Measurements from ENCODE around the gene PFKP.

The PFKP gene

DNA sequence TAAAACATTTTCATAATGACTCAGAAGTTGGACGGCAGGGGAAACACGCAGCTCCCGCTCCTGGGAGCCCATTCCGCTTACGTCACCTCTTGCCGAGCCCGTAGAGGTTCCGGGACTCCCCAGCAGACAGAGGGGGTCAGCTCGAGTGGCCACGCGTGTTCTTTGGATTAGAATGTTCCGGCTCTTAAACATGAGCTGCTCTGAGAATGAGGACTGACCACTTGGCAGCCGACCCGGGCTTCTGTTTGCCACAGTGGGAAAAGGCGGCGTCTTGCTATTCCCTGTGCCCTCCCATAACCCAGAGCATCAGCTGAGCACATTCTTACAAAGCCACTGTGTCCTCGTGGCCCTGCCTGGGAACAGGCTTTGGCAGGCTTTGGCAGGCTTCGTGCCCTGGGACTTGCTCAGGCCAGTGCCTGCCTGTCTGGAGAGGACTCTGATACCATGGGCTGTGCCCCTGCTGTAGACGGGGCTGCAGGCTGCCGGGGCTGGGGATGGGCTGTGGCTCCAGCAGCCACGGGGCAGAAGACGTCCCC lies 40.1 kb downstream of the PFKP start:
- H3K4me3 ChIP-seq (replicated peaks; ENCODE audit: insufficient read depth, low read length), result no peak overlapping the region

DNA sequence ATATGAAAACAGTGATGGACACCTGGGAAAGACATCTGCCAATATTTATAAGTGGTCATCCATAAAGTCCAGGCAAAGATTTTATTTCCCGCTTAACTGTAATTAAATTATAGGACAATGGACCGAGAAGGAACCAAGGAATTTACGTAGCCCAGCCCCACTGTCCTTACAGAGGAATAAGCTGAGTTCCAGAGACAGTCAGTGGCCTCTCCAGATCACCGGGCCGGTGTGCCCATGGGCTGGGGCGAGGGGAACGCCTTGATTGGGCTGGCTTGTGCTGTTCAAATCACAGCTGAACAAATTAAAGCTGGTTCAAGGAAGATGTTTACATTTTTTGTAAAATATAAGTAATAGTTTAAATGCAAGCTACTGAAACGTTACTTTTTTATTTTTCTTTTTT lies 40.7 kb downstream of the PFKP start:
- no peak overlapping the region for H3K27ac ChIP-seq (replicated peaks)
- H3K27me3 ChIP-seq (ENCODE audit: insufficient read depth, poor library complexity, severe bottlenecking), result no peaks in the 10 kb centered on the region
- no peak overlapping the region for H3K4me3 ChIP-seq (replicated peaks; ENCODE audit: insufficient read depth, low read length)
- DNase-seq (ENCODE audit: low read depth in 1 of 2, low spot score in 1 of 2), result no peak
- TF ChIP-seq SPI1 (IDR thresholded peaks at IDR 0.05; ENCODE audit: borderline replicate concordance, low read depth) (no peak), POLR2AphosphoS5 (IDR thresholded peaks at IDR 0.05; ENCODE audit: low read depth) (no peak)
- TF ChIP-seq, protein P1, sequence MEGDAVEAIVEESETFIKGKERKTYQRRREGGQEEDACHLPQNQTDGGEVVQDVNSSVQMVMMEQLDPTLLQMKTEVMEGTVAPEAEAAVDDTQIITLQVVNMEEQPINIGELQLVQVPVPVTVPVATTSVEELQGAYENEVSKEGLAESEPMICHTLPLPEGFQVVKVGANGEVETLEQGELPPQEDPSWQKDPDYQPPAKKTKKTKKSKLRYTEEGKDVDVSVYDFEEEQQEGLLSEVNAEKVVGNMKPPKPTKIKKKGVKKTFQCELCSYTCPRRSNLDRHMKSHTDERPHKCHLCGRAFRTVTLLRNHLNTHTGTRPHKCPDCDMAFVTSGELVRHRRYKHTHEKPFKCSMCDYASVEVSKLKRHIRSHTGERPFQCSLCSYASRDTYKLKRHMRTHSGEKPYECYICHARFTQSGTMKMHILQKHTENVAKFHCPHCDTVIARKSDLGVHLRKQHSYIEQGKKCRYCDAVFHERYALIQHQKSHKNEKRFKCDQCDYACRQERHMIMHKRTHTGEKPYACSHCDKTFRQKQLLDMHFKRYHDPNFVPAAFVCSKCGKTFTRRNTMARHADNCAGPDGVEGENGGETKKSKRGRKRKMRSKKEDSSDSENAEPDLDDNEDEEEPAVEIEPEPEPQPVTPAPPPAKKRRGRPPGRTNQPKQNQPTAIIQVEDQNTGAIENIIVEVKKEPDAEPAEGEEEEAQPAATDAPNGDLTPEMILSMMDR (IDR thresholded peaks at IDR 0.05; ENCODE audit: insufficient read depth, low read length), result no peak
- TF ChIP-seq, protein P2, sequence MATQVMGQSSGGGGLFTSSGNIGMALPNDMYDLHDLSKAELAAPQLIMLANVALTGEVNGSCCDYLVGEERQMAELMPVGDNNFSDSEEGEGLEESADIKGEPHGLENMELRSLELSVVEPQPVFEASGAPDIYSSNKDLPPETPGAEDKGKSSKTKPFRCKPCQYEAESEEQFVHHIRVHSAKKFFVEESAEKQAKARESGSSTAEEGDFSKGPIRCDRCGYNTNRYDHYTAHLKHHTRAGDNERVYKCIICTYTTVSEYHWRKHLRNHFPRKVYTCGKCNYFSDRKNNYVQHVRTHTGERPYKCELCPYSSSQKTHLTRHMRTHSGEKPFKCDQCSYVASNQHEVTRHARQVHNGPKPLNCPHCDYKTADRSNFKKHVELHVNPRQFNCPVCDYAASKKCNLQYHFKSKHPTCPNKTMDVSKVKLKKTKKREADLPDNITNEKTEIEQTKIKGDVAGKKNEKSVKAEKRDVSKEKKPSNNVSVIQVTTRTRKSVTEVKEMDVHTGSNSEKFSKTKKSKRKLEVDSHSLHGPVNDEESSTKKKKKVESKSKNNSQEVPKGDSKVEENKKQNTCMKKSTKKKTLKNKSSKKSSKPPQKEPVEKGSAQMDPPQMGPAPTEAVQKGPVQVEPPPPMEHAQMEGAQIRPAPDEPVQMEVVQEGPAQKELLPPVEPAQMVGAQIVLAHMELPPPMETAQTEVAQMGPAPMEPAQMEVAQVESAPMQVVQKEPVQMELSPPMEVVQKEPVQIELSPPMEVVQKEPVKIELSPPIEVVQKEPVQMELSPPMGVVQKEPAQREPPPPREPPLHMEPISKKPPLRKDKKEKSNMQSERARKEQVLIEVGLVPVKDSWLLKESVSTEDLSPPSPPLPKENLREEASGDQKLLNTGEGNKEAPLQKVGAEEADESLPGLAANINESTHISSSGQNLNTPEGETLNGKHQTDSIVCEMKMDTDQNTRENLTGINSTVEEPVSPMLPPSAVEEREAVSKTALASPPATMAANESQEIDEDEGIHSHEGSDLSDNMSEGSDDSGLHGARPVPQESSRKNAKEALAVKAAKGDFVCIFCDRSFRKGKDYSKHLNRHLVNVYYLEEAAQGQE (IDR thresholded peaks at IDR 0.05; ENCODE audit: insufficient replicate concordance, low read depth), result no peak

More for the DNA sequence above, 40.1 kb downstream of the PFKP start:
- Histone ChIP-seq H3K27ac (replicated peaks) (no peak overlapping the region), H3K27me3 (ENCODE audit: insufficient read depth, poor library complexity, severe bottlenecking) (no peaks in the 10 kb centered on the region)
- no peak for DNase-seq (ENCODE audit: low read depth in 1 of 2, low spot score in 1 of 2)
- TF ChIP-seq SPI1 (IDR thresholded peaks at IDR 0.05; ENCODE audit: borderline replicate concordance, low read depth), result no peak
- TF ChIP-seq POLR2AphosphoS5 (IDR thresholded peaks at IDR 0.05; ENCODE audit: low read depth), result no peak
- TF ChIP-seq, protein P1 (IDR thresholded peaks at IDR 0.05; ENCODE audit: insufficient read depth, low read length), result no peak
- TF ChIP-seq GABPA (IDR thresholded peaks at IDR 0.05; ENCODE audit: low read depth), result no peak
- TF ChIP-seq, protein P2 (IDR thresholded peaks at IDR 0.05; ENCODE audit: insufficient replicate concordance, low read depth), result no peak

DNA sequence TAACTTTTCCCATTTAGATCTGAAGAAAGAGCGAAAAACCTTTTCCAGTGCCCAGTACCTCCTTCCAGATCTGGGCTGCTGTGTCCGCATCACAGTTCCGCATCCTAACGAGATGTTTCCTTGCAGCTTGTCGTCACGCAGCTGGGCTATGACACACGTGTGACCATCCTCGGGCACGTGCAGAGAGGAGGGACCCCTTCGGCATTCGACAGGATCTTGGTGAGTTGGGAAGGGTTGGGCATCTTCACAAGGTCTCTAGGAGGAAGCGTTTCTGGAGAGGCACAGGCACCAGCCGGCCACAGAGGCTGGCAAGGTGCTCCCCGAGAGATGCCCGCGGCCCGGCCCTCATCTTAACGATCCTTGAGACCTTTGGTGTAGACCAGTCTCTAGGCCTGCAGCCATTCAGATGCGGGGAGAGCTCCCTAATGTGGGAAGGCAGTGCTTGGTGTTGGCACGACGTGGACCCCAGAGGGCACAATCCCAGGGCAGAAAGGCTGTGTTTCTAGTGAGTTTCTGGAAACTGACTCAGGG lies 41.3 kb downstream of the PFKP start:
- H3K27ac ChIP-seq (replicated peaks), result no peak overlapping the region
- no peaks in the 10 kb centered on the region for H3K27me3 ChIP-seq (ENCODE audit: insufficient read depth, poor library complexity, severe bottlenecking)
- no peak overlapping the region for H3K4me3 ChIP-seq (replicated peaks; ENCODE audit: insufficient read depth, low read length)
- DNase-seq (ENCODE audit: low read depth in 1 of 2, low spot score in 1 of 2), result no peak
- TF ChIP-seq POLR2AphosphoS5 (IDR thresholded peaks at IDR 0.05; ENCODE audit: low read depth), result no peak
- TF ChIP-seq, protein P2 (IDR thresholded peaks at IDR 0.05; ENCODE audit: insufficient replicate concordance, low read depth), result no peak
- TF ChIP-seq, protein P1 (IDR thresholded peaks at IDR 0.05; ENCODE audit: insufficient read depth, low read length), result no peak
- no peak for TF ChIP-seq GABPA (IDR thresholded peaks at IDR 0.05; ENCODE audit: low read depth)
- TF ChIP-seq SPI1 (IDR thresholded peaks at IDR 0.05; ENCODE audit: borderline replicate concordance, low read depth), result no peak

Data from HL-60 (cell line).